GM06990 (cell line): Measurements from ENCODE around the gene PSD4.

Experiments
- DNase-seq: peaks from one replicate; pipeline ENCODE4 v3.0.0-alpha.2; 2011; ENCODE audit not compliant: insufficient read length; ENCODE audit errors: extremely low read depth
- H3K27me3 ChIP-seq: replicated peaks from 2 replicates; pipeline ENCODE4 v1.6.0; 2011; ENCODE audit warnings: low read length; ENCODE audit not compliant: control insufficient read depth, insufficient read depth
- H3K36me3 ChIP-seq: 2 replicates; pipeline ENCODE4 v1.5.1; 2011; ENCODE audit warnings: low read length; ENCODE audit not compliant: control insufficient read depth, insufficient read depth
- H3K4me3 ChIP-seq: replicated peaks from 2 replicates; pipeline ENCODE4 v1.5.1; 2011; ENCODE audit warnings: low read depth, mild to moderate bottlenecking, control low read depth, low read length
- CTCF ChIP-seq: IDR thresholded peaks from 2 replicates; pipeline ENCODE4 v1.5.1; 2011; ENCODE audit warnings: low read length, control low read depth, mild to moderate bottlenecking, inconsistent platforms; ENCODE audit not compliant: insufficient read depth, poor library complexity, severe bottlenecking

Gene PSD4

GRCh38 chr2:113183703-113184102 lies 9.9 kb downstream of the PSD4 start:
- TF ChIP-seq CTCF, result no peak
- no peaks in the 10 kb centered on the region for H3K27me3 ChIP-seq

GRCh38 chr2:113184531-113185230 lies 10.9 kb downstream of the PSD4 start:
- DNase-seq, result no peak
- Histone ChIP-seq H3K4me3 (no peak overlapping the region), H3K27me3 (no peaks in the 10 kb centered on the region), H3K36me3 (peaks cover 52% of the 10 kb centered on the region)
- TF ChIP-seq CTCF, result no peak

More at GRCh38 chr2:113183703-113184102, 9.9 kb downstream of the PSD4 start:
- DNase-seq, result no peak
- Histone ChIP-seq H3K36me3 (peaks cover 53% of the 10 kb centered on the region), H3K4me3 (no peak overlapping the region)

DNA sequence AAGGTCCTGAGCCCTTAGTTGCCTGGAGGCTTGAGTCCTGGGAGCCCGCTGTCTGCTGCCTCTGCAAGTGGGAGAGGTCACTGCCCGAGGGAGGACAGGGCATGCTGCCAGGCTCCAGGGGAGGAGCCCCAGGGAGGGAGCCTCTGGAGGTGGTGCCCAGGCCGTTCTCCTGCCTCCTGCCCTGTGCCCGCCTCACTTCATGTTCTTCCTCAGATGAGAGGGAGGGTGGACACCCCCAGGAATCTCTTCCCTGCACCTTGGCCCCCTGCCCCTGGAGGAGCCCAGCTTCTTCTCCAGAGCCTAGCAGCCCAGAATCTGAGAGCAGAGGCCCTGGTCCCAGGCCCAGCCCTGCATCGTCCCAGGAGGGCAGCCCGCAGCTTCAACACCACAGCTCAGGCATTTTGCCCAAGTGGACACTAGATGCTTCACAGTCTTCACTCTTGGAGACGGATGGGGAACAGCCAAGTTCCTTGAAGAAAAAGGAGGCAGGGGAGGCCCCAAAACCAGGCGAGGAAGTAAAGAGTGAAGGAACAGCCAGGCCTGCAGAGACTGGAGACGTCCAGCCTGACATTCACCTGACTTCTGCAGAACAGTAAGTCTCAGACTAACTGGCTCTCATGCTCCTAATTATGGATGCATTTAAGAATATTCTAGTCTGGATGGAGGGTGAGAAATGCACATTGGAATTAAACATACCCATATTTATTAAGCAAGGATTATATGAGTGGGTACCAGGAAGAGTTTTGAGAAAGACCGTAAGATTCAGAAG lies 12.1 kb downstream of the PSD4 start:
- H3K4me3 ChIP-seq, result no peak overlapping the region
- no peak for DNase-seq
- no peak for TF ChIP-seq CTCF
- H3K36me3 ChIP-seq, result peaks cover 50% of the 10 kb centered on the region
- no peaks in the 10 kb centered on the region for H3K27me3 ChIP-seq

- H3K27me3 ChIP-seq, result no peaks in the 10 kb centered on the region
- TF ChIP-seq CTCF, result no peak
- no peak for DNase-seq
- H3K36me3 ChIP-seq, result peaks cover 47% of the 10 kb centered on the region
- no peak overlapping the region for H3K4me3 ChIP-seq
Measured at GRCh38 chr2:113186433-113186796, 12.6 kb downstream of the PSD4 start.

DNA sequence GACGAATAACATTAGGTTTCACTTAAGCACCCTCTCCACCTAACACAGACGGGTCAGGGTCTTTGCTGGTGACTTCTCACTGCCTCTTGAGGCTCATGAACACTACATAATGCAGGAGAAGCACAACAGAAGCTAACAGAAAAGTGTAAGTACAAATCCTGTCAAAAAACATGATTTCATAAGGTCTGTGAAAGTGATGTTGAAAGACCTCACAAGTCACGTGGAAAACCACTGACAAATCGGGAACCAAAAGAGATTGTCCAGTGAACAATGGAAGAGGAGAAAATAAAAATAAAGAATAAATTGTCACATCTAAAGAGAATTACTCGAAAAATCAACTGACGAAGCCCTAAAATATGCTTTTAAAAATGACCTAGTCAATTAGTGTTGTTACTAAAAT lies 14.0 kb downstream of the PSD4 start:
- Histone ChIP-seq H3K27me3 (no peaks in the 10 kb centered on the region), H3K4me3 (no peak overlapping the region), H3K36me3 (peaks cover 40% of the 10 kb centered on the region)
- no peak for DNase-seq
- no peak for TF ChIP-seq CTCF
